ENCODE results near the gene IFI27.
"Not testable (repeated sequence)": the region's sequence is repeated elsewhere in the genome, so short reads cannot be mapped to it uniquely, and the experiment has no call there.

IFI27 gene

GRCh38 chr14:94152676-94153075 is 42.1 kb downstream of the IFI27 start:
- DNase-seq (ENCODE audit: low read depth, low spot score) = no peak

GRCh38 chr14:94153750-94154342 is 43.3 kb downstream of the IFI27 start:
- DNase-seq (ENCODE audit: low read depth, low spot score) = no peak

- DNase-seq (ENCODE audit: low read depth, low spot score) = not testable (repeated sequence)
Observed at GRCh38 chr14:94156143-94156542, 45.6 kb downstream of the IFI27 start.

- DNase-seq (ENCODE audit: low read depth, low spot score) = no peak
Observed at GRCh38 chr14:94157197-94157596, 46.7 kb downstream of the IFI27 start.

- no peak for DNase-seq (ENCODE audit: low read depth, low spot score)
Observed at GRCh38 chr14:94158239-94158883, 47.8 kb downstream of the IFI27 start.

- no peak for DNase-seq (ENCODE audit: low read depth, low spot score)
Observed at GRCh38 chr14:94161058-94161457, 50.5 kb downstream of the IFI27 start.

- DNase-seq (ENCODE audit: low read depth, low spot score) = no peak
Observed at GRCh38 chr14:94161981-94162380, 51.4 kb downstream of the IFI27 start.

- no peak for DNase-seq (ENCODE audit: low read depth, low spot score)
Observed at GRCh38 chr14:94162466-94162865, 51.9 kb downstream of the IFI27 start.

- DNase-seq (ENCODE audit: low read depth, low spot score) = no peak
Observed at GRCh38 chr14:94163796-94164195, 53.3 kb downstream of the IFI27 start.

GRCh38 chr14:94164685-94165431 is 54.3 kb downstream of the IFI27 start:
- no peak for DNase-seq (ENCODE audit: low read depth, low spot score)

GRCh38 chr14:94165744-94166143 is 55.2 kb downstream of the IFI27 start:
- no peak for DNase-seq (ENCODE audit: low read depth, low spot score)
